Esophagus (tissue), 2 donors: Measurements from ENCODE around the gene ANKMY1. TPM values are rescaled to one million over a fixed set of nuclear protein-coding genes. Genes with fewer than 3 reads are reported as not detected.

Experiments
- H3K27ac ChIP-seq, 2 donors: one replicate each; pipeline ENCODE4 v1.5.1; 2013; ENCODE audit warnings: low read depth in 2 of 2, mild to moderate bottlenecking in 2 of 2, inconsistent platforms in 1 of 2, low read length in 1 of 2, moderate library complexity in 1 of 2
- H3K27me3 ChIP-seq, 2 donors: one replicate each; pipeline ENCODE4 v1.6.1; 2013; ENCODE audit warnings: low read length in 2 of 2, control low read depth in 1 of 2, mild to moderate bottlenecking in 1 of 2; ENCODE audit not compliant: insufficient read depth in 2 of 2, control insufficient read depth in 1 of 2
- H3K36me3 ChIP-seq, 2 donors: one replicate each; pipeline ENCODE4 v1.6.1; 2013; ENCODE audit warnings: low read length in 1 of 2; ENCODE audit not compliant: control insufficient read depth in 2 of 2, insufficient read depth in 2 of 2
- H3K4me1 ChIP-seq, 2 donors: one replicate each; pipeline ENCODE4 v1.6.1; 2013; ENCODE audit warnings: low read length in 1 of 2; ENCODE audit not compliant: control insufficient read depth in 2 of 2, insufficient read depth in 2 of 2
- H3K4me3 ChIP-seq, 2 donors: one replicate each; pipeline ENCODE4 v1.5.1; 2013; ENCODE audit warnings: low read length in 2 of 2, mild to moderate bottlenecking in 2 of 2, low read depth in 1 of 2, moderate library complexity in 1 of 2
- H3K9me3 ChIP-seq, 2 donors: one replicate each; pipeline ENCODE4 v1.6.1; 2013; ENCODE audit warnings: mild to moderate bottlenecking in 2 of 2, low read depth in 1 of 2, low read length in 1 of 2, moderate library complexity in 1 of 2; ENCODE audit not compliant: control insufficient read depth in 2 of 2, insufficient read depth in 1 of 2
- WGBS, 2 donors: extraction: QIAGEN DNeasy Blood & Tissue Kit; methylation state at CpG; one replicate each; pipeline ENCODE4 v1.1.7; 2013; 5-methylcytosine and 5-hydroxymethylcytosine counted together
- polyA plus RNA-seq, 2 donors: library from polyadenylated mRNA; stranded (reverse); fragments of 200-250 nt; gene quantifications; one replicate each; pipeline ENCODE4 v1.2.3, GENCODE V29; 2013
- donor health status: healthy with polysubstance abuse.
- donor health status: Bipolar disorder and iron deficiency.

Gene ANKMY1
- polyA plus RNA-seq, 2 donors, result 4.8 to 16.2 TPM

DNA sequence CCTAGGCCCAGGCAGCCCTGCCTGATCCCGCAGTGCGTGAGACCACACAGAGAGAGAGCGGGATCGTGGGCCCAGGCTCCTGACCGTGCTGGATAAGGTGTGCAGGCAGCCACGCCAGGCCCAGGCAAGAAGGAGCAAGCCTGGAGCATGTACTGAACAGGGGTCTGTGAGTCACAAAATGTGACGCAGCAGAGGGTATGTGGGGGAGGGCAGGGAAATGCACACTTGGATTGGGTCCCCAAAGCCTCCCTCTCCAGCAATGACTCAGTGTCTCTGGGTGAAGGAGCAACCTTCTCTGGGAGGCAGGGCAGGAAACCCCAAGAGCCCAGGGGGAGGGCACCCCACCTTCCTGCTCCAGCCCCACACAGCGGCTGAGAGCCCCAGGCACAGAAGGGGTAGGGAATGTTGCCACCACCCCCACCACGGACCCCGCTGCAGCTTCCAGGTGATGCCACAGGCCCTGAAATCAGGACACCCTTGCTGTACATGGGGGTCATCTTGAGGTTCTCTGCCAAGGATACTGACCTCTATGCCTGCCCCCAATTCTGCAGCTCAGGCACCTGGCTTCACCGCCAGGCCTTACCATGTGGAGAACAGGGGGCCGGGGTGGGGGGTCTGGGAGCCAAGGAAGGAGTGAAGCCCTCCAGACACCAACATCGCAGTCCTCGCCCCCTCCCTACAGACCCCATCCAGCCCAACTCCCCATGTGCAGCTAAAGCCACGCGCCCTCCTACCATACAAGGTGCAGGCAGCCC lies 123.6 kb downstream of the ANKMY1 start:
- H3K27me3 ChIP-seq, result no peaks in the 10 kb centered on the region
- peaks cover 13 to 44% of the 10 kb centered on the region in 2 donors for H3K4me1 ChIP-seq
- peak overlapping the region; percentile 63 to 80 for H3K4me3 ChIP-seq
- WGBS, 2 donors, result 45 to 54% methylated on average over 15 to 16 of the region's 16 CpGs
- no peaks in the 10 kb centered on the region for H3K9me3 ChIP-seq
- H3K36me3 ChIP-seq, result no peaks in the 10 kb centered on the region
- peak overlapping the region; percentile 97 to 98 for H3K27ac ChIP-seq

DNA sequence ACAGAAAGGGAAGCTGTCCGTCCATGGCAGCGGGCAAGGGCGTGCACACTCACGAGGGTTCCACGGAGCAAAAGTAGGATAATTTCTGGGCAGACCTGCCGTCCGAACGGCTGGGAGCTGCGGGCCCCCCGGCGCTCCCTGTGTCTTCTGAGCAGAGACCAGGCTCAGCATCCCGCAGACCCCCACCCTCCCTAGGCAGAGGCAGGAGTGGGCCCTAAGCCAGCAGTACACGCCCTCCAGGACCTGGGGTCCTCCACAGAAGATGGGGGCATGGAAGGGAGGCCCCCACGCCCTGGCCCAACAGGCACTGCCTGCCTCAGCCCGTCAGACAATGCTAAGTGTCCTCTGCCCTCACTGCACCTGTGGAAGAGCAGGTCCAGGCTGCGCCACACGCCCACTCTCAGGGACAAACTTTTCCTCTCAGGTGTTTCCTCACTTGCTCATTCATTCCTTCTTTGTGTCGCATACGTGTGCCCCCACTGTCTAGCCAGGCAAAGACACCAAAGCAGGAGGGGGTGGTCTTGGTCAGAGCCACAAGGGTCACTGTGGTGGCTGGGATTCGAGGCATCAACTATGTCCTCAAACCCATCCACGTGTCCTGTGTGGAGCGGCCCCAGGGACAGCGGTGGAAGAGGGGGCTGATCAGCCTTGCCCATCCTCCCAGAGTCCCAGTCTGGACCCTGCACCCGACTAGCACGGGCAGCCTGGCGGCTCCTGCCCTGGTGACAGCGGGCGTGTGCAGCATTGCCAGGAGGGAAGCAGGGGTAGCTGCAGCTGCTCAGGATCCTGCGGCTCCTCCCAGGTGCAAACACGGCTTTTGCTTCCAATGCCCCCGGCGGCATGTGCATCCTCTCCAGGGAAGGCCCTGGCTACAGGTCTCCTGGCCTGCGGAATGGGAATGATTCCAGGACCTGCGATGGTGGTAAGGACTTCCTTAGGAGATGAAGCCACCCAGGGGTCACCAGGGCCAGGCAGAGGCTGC lies 124.7 kb downstream of the ANKMY1 start:
- 61 to 62% methylated on average over 34 of the region's 34 CpGs for WGBS, 2 donors
- Histone ChIP-seq H3K36me3 (no peaks in the 10 kb centered on the region), H3K4me3 (no peak overlapping the region), H3K9me3 (no peaks in the 10 kb centered on the region), H3K27ac (peak overlapping the region; percentile 97 to 98), H3K4me1 (peaks cover 12 to 39% of the 10 kb centered on the region in 2 donors), H3K27me3 (no peaks in the 10 kb centered on the region)

- no peaks in the 10 kb centered on the region for H3K27me3 ChIP-seq
- H3K4me3 ChIP-seq, result no peak overlapping the region
- H3K4me1 ChIP-seq, result peaks cover 9 to 32% of the 10 kb centered on the region in 2 donors
- H3K9me3 ChIP-seq, result no peaks in the 10 kb centered on the region
- H3K36me3 ChIP-seq, result no peaks in the 10 kb centered on the region
- 80 to 84% methylated on average over 9 of the region's 9 CpGs for WGBS, 2 donors
- H3K27ac ChIP-seq, result no peak overlapping the region
Measured at GRCh38 chr2:240432430-240432819, 125.4 kb downstream of the ANKMY1 start.

- Histone ChIP-seq H3K27me3 (no peaks in the 10 kb centered on the region), H3K27ac (no peak overlapping the region), H3K4me3 (no peak overlapping the region), H3K36me3 (no peaks in the 10 kb centered on the region), H3K4me1 (peaks cover 3 to 26% of the 10 kb centered on the region in 2 donors), H3K9me3 (no peaks in the 10 kb centered on the region)
- 84% methylated on average over 12 of the region's 12 CpGs for WGBS, 2 donors
Measured at GRCh38 chr2:240431661-240432424, 125.9 kb downstream of the ANKMY1 start.

DNA sequence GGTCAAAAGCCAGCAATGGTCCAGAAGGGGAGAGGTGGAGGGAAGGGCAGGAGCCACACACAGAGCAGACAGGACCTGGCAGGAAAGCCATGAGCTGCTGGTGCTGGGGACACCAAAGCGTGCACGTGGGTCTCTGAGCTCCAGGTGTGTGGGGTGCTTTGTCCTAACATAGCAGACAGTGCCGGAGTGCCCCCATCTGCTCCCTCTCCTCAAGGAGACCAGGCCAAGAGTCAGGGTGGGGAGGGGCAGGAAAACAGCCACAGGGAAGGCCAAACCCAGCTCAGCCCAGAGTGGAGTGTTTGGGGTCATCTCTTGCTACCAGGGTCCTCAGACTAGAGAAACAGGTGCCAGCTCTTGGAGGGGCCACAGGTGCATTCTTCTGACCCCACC lies 126.5 kb downstream of the ANKMY1 start:
- peaks cover 0 to 23% of the 10 kb centered on the region in 2 donors for H3K4me1 ChIP-seq
- no peaks in the 10 kb centered on the region for H3K36me3 ChIP-seq
- H3K27me3 ChIP-seq, result no peaks in the 10 kb centered on the region
- no peak overlapping the region for H3K4me3 ChIP-seq
- no peaks in the 10 kb centered on the region for H3K9me3 ChIP-seq
- no peak overlapping the region for H3K27ac ChIP-seq
- 80 to 90% methylated on average over 3 of the region's 3 CpGs for WGBS, 2 donors

- Histone ChIP-seq H3K4me3 (no peak overlapping the region), H3K4me1 (peaks cover 0 to 23% of the 10 kb centered on the region in 2 donors), H3K27me3 (no peaks in the 10 kb centered on the region), H3K36me3 (no peaks in the 10 kb centered on the region), H3K27ac (no peak overlapping the region), H3K9me3 (peaks cover 2 to 3% of the 10 kb centered on the region in 2 donors)
- WGBS, 2 donors, result 88 to 90% methylated on average over 5 of the region's 5 CpGs
Measured at GRCh38 chr2:240430595-240430994, 127.2 kb downstream of the ANKMY1 start.

GRCh38 chr2:240429872-240430491 lies 127.8 kb downstream of the ANKMY1 start:
- Histone ChIP-seq H3K9me3 (peaks cover 2 to 3% of the 10 kb centered on the region in 2 donors), H3K27ac (no peak overlapping the region)
- WGBS, 2 donors, result 89% methylated on average over 14 of the region's 14 CpGs

More at GRCh38 chr2:240429872-240430491, 127.8 kb downstream of the ANKMY1 start:
- Histone ChIP-seq H3K4me1 (peaks cover 0 to 23% of the 10 kb centered on the region in 2 donors), H3K27me3 (no peaks in the 10 kb centered on the region), H3K36me3 (no peaks in the 10 kb centered on the region), H3K4me3 (no peak overlapping the region)
